Superior temporal gyrus (tissue), 1 donor: ENCODE measurements around the gene SCAF4.
"Not testable (repeated sequence)": the region's sequence is repeated elsewhere in the genome, so short reads cannot be mapped to it uniquely, and the experiment has no call there.

Source experiments
- DNase-seq: peaks from one replicate; pipeline ENCODE4 v3.0.0-alpha.2; 2016; ENCODE audit errors: extremely low spot score

Gene SCAF4

GRCh38 chr21:31731857-31732596, at the start of gene SCAF4:
SCAF4 (minus strand) TSS chr21:31732118; CDS start chr21:31731692, 426 bp downstream.
- peak; percentile 90 for DNase-seq

GRCh38 chr21:31780944-31781343, 49.0 kb upstream of the SCAF4 start:
- peak; percentile 52 for DNase-seq

- no peak for DNase-seq
Observed at GRCh38 chr21:31778546-31778945, 46.6 kb upstream of the SCAF4 start.

GRCh38 chr21:31777857-31778256, 45.9 kb upstream of the SCAF4 start:
- no peak for DNase-seq

GRCh38 chr21:31774031-31774430, 42.1 kb upstream of the SCAF4 start:
- no peak for DNase-seq

GRCh38 chr21:31772674-31773555, 41.0 kb upstream of the SCAF4 start:
- DNase-seq = no peak

- DNase-seq = no peak
Observed at GRCh38 chr21:31771685-31772084, 39.8 kb upstream of the SCAF4 start.

GRCh38 chr21:31768710-31769109, 36.8 kb upstream of the SCAF4 start:
- no peak for DNase-seq

GRCh38 chr21:31766899-31767298, 35.0 kb upstream of the SCAF4 start:
- DNase-seq = no peak

GRCh38 chr21:31765850-31766249, 33.9 kb upstream of the SCAF4 start:
- not testable (repeated sequence) for DNase-seq

GRCh38 chr21:31760931-31761330, 29.0 kb upstream of the SCAF4 start:
- DNase-seq = no peak

- DNase-seq = no peak
Observed at GRCh38 chr21:31756787-31757186, 24.9 kb upstream of the SCAF4 start.

- no peak for DNase-seq
Observed at GRCh38 chr21:31755027-31755426, 23.1 kb upstream of the SCAF4 start.

- DNase-seq = no peak
Observed at GRCh38 chr21:31754708-31754960, 22.7 kb upstream of the SCAF4 start.

GRCh38 chr21:31753949-31754707, 22.2 kb upstream of the SCAF4 start:
- DNase-seq = no peak

GRCh38 chr21:31752967-31753366, 21.0 kb upstream of the SCAF4 start:
- DNase-seq = no peak

GRCh38 chr21:31752352-31752751, 20.4 kb upstream of the SCAF4 start:
- no peak for DNase-seq

- DNase-seq = no peak
Observed at GRCh38 chr21:31750843-31751242, 18.9 kb upstream of the SCAF4 start.

- DNase-seq = no peak
Observed at GRCh38 chr21:31744182-31744800, 12.4 kb upstream of the SCAF4 start.

- no peak for DNase-seq
Observed at GRCh38 chr21:31743712-31744111, 11.8 kb upstream of the SCAF4 start.

GRCh38 chr21:31741116-31741515, 9.2 kb upstream of the SCAF4 start:
- DNase-seq = no peak
